CD4-positive, alpha-beta T cell (primary cell): ENCODE data around the gene SPIB. TPM values are rescaled to one million over a fixed set of nuclear protein-coding genes. Genes with fewer than 3 reads are reported as not detected.

Experiments
- ATAC-seq: fragments of 200-7000 bp; cut with Tn5 transposase; one replicate; pipeline ENCODE4 v1.10.0; 2022; ENCODE audit warnings: mild to moderate bottlenecking; ENCODE audit not compliant: poor library complexity
- CTCF ChIA-PET: fragments of 350-600 bp; sonication (Branson Sonifier 250); formaldehyde crosslinking; loops from one replicate; lab custom pipeline; 2021; ENCODE audit warnings: antibody characterized with exemption, inconsistent platforms; lab: Charles Lee
- POLR2A ChIA-PET: fragments of 350-600 bp; sonication (Branson Sonifier 250); formaldehyde crosslinking; loops from one replicate; lab custom pipeline; 2021; ENCODE audit warnings: antibody characterized with exemption, inconsistent platforms; lab: Charles Lee
- DNase-seq, 14 experiments: peaks; one replicate each; pipeline ENCODE4 v3.0.0-alpha.2; 2013 to 2020; ENCODE audit warnings: mixed read lengths in 2 of 14
- H3K27ac ChIP-seq, 2 donors: one replicate each; pipeline versions ENCODE4 v1.5.1 to v1.7.0; 2013; ENCODE audit warnings: low read length in 2 of 2, low read depth in 1 of 2, mild to moderate bottlenecking in 1 of 2
- H3K27me3 ChIP-seq, 2 experiments: 1 replicate in 1 of 2; 2 replicates in 1 of 2; pipeline versions ENCODE4 v1.6.1 to v1.7.0; 2013; ENCODE audit warnings: low read length in 2 of 2, control low read depth in 1 of 2, mild to moderate bottlenecking in 1 of 2, moderate library complexity in 1 of 2; ENCODE audit not compliant: insufficient read depth in 2 of 2, control insufficient read depth in 1 of 2
- H3K36me3 ChIP-seq: one replicate; pipeline ENCODE4 v1.6.1; 2013; ENCODE audit warnings: low read length, control low read depth; ENCODE audit not compliant: insufficient read depth
- H3K4me1 ChIP-seq: one replicate; pipeline ENCODE4 v1.6.1; 2013; ENCODE audit warnings: low read length, control low read depth; ENCODE audit not compliant: insufficient read depth
- H3K4me3 ChIP-seq: one replicate; pipeline ENCODE4 v1.5.1; 2013; ENCODE audit warnings: mild to moderate bottlenecking, low read length, moderate library complexity
- H3K9me3 ChIP-seq, 2 experiments: 1 replicate in 1 of 2; 2 replicates in 1 of 2; pipeline versions ENCODE4 v1.6.1 to v1.7.0; 2013; ENCODE audit warnings: low read length in 2 of 2, mild to moderate bottlenecking in 2 of 2, control low read depth in 1 of 2, moderate library complexity in 1 of 2; ENCODE audit not compliant: control insufficient read depth in 1 of 2, insufficient read depth in 1 of 2
- H3K27ac Mint-ChIP-seq: one replicate; pipeline ENCODE4 v1.8.0; 2020; ENCODE audit warnings: mixed read lengths
- H3K27me3 Mint-ChIP-seq: one replicate; pipeline ENCODE4 v1.8.0; 2021; ENCODE audit warnings: mixed read lengths
- H3K36me3 Mint-ChIP-seq: one replicate; pipeline ENCODE4 v1.8.0; 2021; ENCODE audit warnings: low read depth, mixed read lengths
- H3K4me1 Mint-ChIP-seq: one replicate; pipeline ENCODE4 v1.8.0; 2021; ENCODE audit warnings: low read depth, mixed read lengths
- H3K4me3 Mint-ChIP-seq: one replicate; pipeline ENCODE4 v1.8.0; 2020; ENCODE audit warnings: mild to moderate bottlenecking, mixed read lengths
- H3K9me3 Mint-ChIP-seq: one replicate; pipeline ENCODE4 v1.8.0; 2020; ENCODE audit warnings: mixed read lengths
- intact Hi-C, 2 experiments: fragments of 100-400 bp; cut with DNase I in 1 of 2; cut with micrococcal nuclease in 1 of 2; formaldehyde crosslinking; loops; one replicate each; pipeline versions ENCODE4 v1.15.1 to v1.9.0; 2023 to 2025; cut with DNase I, micrococcal nuclease
- total RNA-seq, 174 experiments: library from RNA in 2 of 174; stranded (reverse) in 2 of 174; gene quantifications; one replicate each; pipeline ENCODE4 v1.2.3 and lab custom pipeline; 2021 to 2026
- TF ChIP-seq, protein P1 (sequence below): fragments of 200-600 bp; IDR thresholded peaks from one replicate; pipeline ENCODE4 v1.8.0; 2022; ENCODE audit warnings: antibody characterized with exemption, mild to moderate bottlenecking

SPIB gene
- total RNA-seq, 2 experiments from 2014 or later = 0.42 to 0.52 TPM

DNA sequence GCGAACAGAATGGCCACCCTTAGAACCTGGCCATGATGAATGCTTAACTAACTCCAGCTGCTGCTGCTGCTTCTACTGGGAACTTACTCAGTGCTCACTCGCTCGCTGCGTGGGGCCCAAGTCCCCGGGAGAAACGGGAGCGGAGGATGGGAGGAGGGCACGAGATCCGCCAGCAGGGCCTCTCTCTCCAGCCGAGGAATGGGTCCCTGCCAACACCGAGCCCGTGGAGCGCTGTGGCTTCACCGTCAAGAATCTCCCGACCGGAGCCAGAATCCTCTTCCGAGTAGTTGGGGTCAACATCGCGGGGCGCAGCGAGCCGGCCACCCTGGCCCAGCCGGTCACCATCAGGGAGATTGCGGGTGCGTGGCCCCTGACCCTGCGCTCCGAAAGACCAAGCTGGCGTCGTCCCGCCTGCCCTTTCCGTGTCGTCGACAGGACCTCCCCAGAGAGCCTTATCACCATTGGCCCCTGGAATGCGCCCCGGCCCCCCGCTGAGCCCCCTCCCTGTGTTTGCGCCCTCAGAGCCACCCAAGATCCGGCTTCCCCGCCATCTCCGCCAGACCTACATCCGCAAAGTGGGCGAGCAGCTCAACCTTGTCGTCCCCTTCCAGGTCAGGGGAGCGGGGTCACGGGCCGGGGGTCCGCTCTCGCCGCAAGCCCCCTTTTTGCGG lies 39.8 kb downstream of the SPIB start:
- H3K36me3 Mint-ChIP-seq = no peaks in the 10 kb centered on the region
- intact Hi-C loops = no loop called here
- POLR2A ChIA-PET = no interaction called here
- H3K27ac Mint-ChIP-seq = no peak overlapping the region
- peaks cover 54% of the 10 kb centered on the region for H3K27me3 Mint-ChIP-seq
- no peak overlapping the region for H3K4me3 Mint-ChIP-seq
- no peaks in the 10 kb centered on the region for H3K4me1 Mint-ChIP-seq
- no peak overlapping the region for H3K27ac ChIP-seq
- DNase-seq = peak in 1 of 14 experiments; percentile 14
- no peaks in the 10 kb centered on the region for H3K9me3 ChIP-seq
- H3K9me3 Mint-ChIP-seq = no peaks in the 10 kb centered on the region
- TF ChIP-seq, protein P1, sequence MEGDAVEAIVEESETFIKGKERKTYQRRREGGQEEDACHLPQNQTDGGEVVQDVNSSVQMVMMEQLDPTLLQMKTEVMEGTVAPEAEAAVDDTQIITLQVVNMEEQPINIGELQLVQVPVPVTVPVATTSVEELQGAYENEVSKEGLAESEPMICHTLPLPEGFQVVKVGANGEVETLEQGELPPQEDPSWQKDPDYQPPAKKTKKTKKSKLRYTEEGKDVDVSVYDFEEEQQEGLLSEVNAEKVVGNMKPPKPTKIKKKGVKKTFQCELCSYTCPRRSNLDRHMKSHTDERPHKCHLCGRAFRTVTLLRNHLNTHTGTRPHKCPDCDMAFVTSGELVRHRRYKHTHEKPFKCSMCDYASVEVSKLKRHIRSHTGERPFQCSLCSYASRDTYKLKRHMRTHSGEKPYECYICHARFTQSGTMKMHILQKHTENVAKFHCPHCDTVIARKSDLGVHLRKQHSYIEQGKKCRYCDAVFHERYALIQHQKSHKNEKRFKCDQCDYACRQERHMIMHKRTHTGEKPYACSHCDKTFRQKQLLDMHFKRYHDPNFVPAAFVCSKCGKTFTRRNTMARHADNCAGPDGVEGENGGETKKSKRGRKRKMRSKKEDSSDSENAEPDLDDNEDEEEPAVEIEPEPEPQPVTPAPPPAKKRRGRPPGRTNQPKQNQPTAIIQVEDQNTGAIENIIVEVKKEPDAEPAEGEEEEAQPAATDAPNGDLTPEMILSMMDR = no peak
- no peaks in the 10 kb centered on the region for H3K36me3 ChIP-seq
- CTCF ChIA-PET = no interaction called here
- no peak for ATAC-seq
- no peak overlapping the region for H3K4me3 ChIP-seq
- peaks cover 7 to 19% of the 10 kb centered on the region in 2 experiments for H3K27me3 ChIP-seq
- H3K4me1 ChIP-seq = peaks cover 5% of the 10 kb centered on the region

DNA sequence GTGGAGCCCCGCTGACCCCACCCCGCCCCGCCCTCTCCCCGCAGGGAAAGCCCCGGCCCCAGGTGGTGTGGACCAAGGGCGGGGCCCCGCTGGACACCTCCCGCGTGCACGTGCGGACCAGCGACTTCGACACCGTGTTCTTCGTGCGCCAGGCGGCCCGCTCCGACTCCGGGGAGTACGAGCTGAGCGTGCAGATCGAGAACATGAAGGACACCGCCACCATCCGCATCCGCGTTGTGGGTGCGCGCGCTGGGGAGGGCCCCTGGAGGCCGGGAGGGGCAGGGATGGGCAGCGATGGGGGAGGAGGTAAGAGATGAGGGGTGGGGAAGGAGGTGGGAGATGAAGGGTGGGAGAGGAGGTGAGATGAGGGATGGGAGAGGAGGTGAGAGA lies 40.3 kb downstream of the SPIB start:
- DNase-seq = no peak
- peaks cover 54% of the 10 kb centered on the region for H3K27me3 Mint-ChIP-seq
- TF ChIP-seq, protein P1 = no peak

DNA sequence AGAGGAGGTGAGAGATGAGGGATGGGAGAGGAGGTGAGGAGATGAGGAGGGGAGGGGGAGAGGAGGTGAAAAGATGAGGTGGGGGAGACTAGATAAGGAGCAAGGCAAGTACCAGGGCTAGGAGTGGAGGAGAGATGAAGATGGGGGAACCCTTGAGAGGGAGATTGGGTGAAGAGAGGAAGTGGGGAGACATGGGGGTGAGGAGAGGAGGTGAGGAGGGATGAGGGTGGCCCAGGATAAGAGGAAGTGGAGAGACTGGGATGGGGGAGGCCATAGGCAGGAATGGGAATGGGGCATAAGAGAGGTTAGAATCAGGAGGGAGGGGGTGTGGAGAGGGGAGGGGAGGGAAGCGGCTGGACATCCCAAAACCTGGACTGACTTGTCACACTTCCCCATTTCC lies 40.9 kb downstream of the SPIB start:
- Mint-ChIP-seq H3K27me3 (peaks cover 54% of the 10 kb centered on the region), H3K4me1 (no peaks in the 10 kb centered on the region), H3K27ac (no peak overlapping the region), H3K36me3 (no peaks in the 10 kb centered on the region), H3K9me3 (no peaks in the 10 kb centered on the region), H3K4me3 (no peak overlapping the region)
- no peak overlapping the region for H3K4me3 ChIP-seq
- peaks cover 7 to 19% of the 10 kb centered on the region in 2 experiments for H3K27me3 ChIP-seq
- TF ChIP-seq, protein P1 = no peak
- H3K9me3 ChIP-seq = no peaks in the 10 kb centered on the region
- DNase-seq (no peak), ATAC-seq (no peak)
- H3K27ac ChIP-seq = no peak overlapping the region
- POLR2A ChIA-PET = no interaction called here
- H3K36me3 ChIP-seq = no peaks in the 10 kb centered on the region
- H3K4me1 ChIP-seq = peaks cover 5% of the 10 kb centered on the region
- CTCF ChIA-PET = no interaction called here
- intact Hi-C loops = no loop called here

More for the DNA sequence above, 40.3 kb downstream of the SPIB start:
- H3K36me3 ChIP-seq = no peaks in the 10 kb centered on the region
- no peaks in the 10 kb centered on the region for H3K4me1 Mint-ChIP-seq
- no peak overlapping the region for H3K27ac Mint-ChIP-seq
- no peak overlapping the region for H3K4me3 Mint-ChIP-seq
- H3K4me1 ChIP-seq = peaks cover 5% of the 10 kb centered on the region
- intact Hi-C loops = no loop called here
- ChIA-PET POLR2A (no interaction called here), CTCF (no interaction called here)
- H3K9me3 Mint-ChIP-seq = no peaks in the 10 kb centered on the region
- no peak for ATAC-seq
- peaks cover 7 to 19% of the 10 kb centered on the region in 2 experiments for H3K27me3 ChIP-seq
- H3K9me3 ChIP-seq = no peaks in the 10 kb centered on the region
- H3K27ac ChIP-seq = no peak overlapping the region
- H3K4me3 ChIP-seq = no peak overlapping the region
- no peaks in the 10 kb centered on the region for H3K36me3 Mint-ChIP-seq
